Measurements from ENCODE around the gene SH3YL1. TPM values are rescaled to one million over a fixed set of nuclear protein-coding genes. Genes with fewer than 3 reads are reported as not detected.

SH3YL1 gene
- polyA plus RNA-seq, 1 of the 3 experiments (the other 2 are of a cell fraction) = 22.7 TPM

GRCh38 chr2:290090-290722 is 26.4 kb upstream of the SH3YL1 start:
- peak; percentile 83 for DNase-seq
- ChIA-PET CTCF (interaction anchor here (0.6 to 6.3 kb wide), 36 partner anchors 8 to 408 kb away, joined by 3 to 24 read pairs (median 4); no protein-coding TSS in a partner anchor), POLR2A (no interaction called here)
- Histone ChIP-seq H3K9me3 (no peaks in the 10 kb centered on the region), H3K36me3 (replicated peaks in 1 of 2; ENCODE audit: control insufficient read depth in 1 of 2, insufficient read depth in 2 of 2, low read length in 1 of 2) (no peaks in the 10 kb centered on the region), H3K4me2 (peak overlapping the region; percentile 73), H2AFZ (ENCODE audit: low read depth) (peak overlapping the region; percentile 37; the same call in 1 of the 2 replicates), H3K4me3 (ENCODE audit: low read depth in 2 of 2, low read length in 1 of 2) (peak overlapping the region; percentile 36 to 55), H4K20me1 (ENCODE audit: insufficient read depth) (no peaks in the 10 kb centered on the region), H3F3A (replicated peaks; ENCODE audit: insufficient read depth) (peaks cover 2% of the 10 kb centered on the region), H3K9ac (no peak overlapping the region), H3K27me3 (ENCODE audit: insufficient read depth) (peaks cover 26% of the 10 kb centered on the region), H3K79me2 (ENCODE audit: insufficient read depth) (no peaks in the 10 kb centered on the region), H3K9me2 (no peaks in the 10 kb centered on the region), H3K4me1 (ENCODE audit: control insufficient read depth in 1 of 2, insufficient read depth in 2 of 2, low read depth in 1 of 2, low read length in 1 of 2) (peaks cover 0 to 12% of the 10 kb centered on the region in 2 experiments; a peak in 1 of 4 replicates), H3K27ac (ENCODE audit: low read depth in 2 of 2, low read length in 1 of 2) (no peak overlapping the region)
- TF ChIP-seq MXI1 (IDR thresholded peaks at IDR 0.05; ENCODE audit: low read depth, low read length) (no peak), RAD21 (IDR thresholded peaks at IDR 0.05; ENCODE audit: low read length) (peak; percentile 71), SMC3 (IDR thresholded peaks at IDR 0.05; ENCODE audit: low read depth, low read length) (peak; percentile 50), JUND (IDR thresholded peaks at IDR 0.05) (no peak), EZH2phosphoT487 (IDR thresholded peaks at IDR 0.05; ENCODE audit: borderline replicate concordance, low read depth) (no peak), YY1 (IDR thresholded peaks at IDR 0.05; ENCODE audit: low read depth) (no peak)
- TF ChIP-seq, protein P1, sequence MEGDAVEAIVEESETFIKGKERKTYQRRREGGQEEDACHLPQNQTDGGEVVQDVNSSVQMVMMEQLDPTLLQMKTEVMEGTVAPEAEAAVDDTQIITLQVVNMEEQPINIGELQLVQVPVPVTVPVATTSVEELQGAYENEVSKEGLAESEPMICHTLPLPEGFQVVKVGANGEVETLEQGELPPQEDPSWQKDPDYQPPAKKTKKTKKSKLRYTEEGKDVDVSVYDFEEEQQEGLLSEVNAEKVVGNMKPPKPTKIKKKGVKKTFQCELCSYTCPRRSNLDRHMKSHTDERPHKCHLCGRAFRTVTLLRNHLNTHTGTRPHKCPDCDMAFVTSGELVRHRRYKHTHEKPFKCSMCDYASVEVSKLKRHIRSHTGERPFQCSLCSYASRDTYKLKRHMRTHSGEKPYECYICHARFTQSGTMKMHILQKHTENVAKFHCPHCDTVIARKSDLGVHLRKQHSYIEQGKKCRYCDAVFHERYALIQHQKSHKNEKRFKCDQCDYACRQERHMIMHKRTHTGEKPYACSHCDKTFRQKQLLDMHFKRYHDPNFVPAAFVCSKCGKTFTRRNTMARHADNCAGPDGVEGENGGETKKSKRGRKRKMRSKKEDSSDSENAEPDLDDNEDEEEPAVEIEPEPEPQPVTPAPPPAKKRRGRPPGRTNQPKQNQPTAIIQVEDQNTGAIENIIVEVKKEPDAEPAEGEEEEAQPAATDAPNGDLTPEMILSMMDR (IDR thresholded peaks at IDR 0.05) = peak; percentile 59
- 31% methylated on average over 15 of the region's 15 CpGs for WGBS (ENCODE audit: low lambda C conversion rate)

- Histone ChIP-seq H3F3A (replicated peaks; ENCODE audit: insufficient read depth) (peaks cover 6% of the 10 kb centered on the region), H3K36me3 (replicated peaks in 1 of 2; ENCODE audit: control insufficient read depth in 1 of 2, insufficient read depth in 2 of 2, low read length in 1 of 2) (no peaks in the 10 kb centered on the region), H3K9me2 (no peaks in the 10 kb centered on the region), H4K20me1 (ENCODE audit: insufficient read depth) (no peaks in the 10 kb centered on the region), H3K4me1 (ENCODE audit: control insufficient read depth in 1 of 2, insufficient read depth in 2 of 2, low read depth in 1 of 2, low read length in 1 of 2) (peaks cover 0 to 12% of the 10 kb centered on the region in 2 experiments; a peak in 1 of 4 replicates), H3K27ac (ENCODE audit: low read depth in 2 of 2, low read length in 1 of 2) (no peak overlapping the region), H3K9me3 (no peaks in the 10 kb centered on the region), H3K4me3 (ENCODE audit: low read depth in 2 of 2, low read length in 1 of 2) (peak overlapping the region; percentile 36 to 55), H3K27me3 (ENCODE audit: insufficient read depth) (peaks cover 26% of the 10 kb centered on the region), H3K79me2 (ENCODE audit: insufficient read depth) (no peaks in the 10 kb centered on the region), H3K9ac (no peak overlapping the region), H2AFZ (ENCODE audit: low read depth) (peak overlapping the region; percentile 37; the same call in 1 of the 2 replicates), H3K4me2 (peak overlapping the region; percentile 73)
- WGBS (ENCODE audit: low lambda C conversion rate) = 21% methylated on average over 38 of the region's 60 CpGs
- ChIA-PET POLR2A (no interaction called here), CTCF (interaction anchor here (0.6 to 6.3 kb wide), 33 partner anchors 8 to 378 kb away, joined by 3 to 24 read pairs (median 4); no protein-coding TSS in a partner anchor)
- DNase-seq = peak; percentile 64
- no peak for TF ChIP-seq RFX5 (IDR thresholded peaks at IDR 0.05; ENCODE audit: low read length)
- no peak for TF ChIP-seq TAF1 (IDR thresholded peaks at IDR 0.05; ENCODE audit: borderline replicate concordance, low read depth, low read length)
- no peak for TF ChIP-seq TCF12 (IDR thresholded peaks at IDR 0.05)
- TF ChIP-seq JUND (IDR thresholded peaks at IDR 0.05) = no peak
- TF ChIP-seq TEAD4 (IDR thresholded peaks at IDR 0.05; ENCODE audit: borderline replicate concordance, insufficient read depth) = no peak
- TF ChIP-seq, protein P1 (IDR thresholded peaks at IDR 0.05) = no peak
- TF ChIP-seq PBX3 (IDR thresholded peaks at IDR 0.05) = no peak
- TF ChIP-seq, protein P2, sequence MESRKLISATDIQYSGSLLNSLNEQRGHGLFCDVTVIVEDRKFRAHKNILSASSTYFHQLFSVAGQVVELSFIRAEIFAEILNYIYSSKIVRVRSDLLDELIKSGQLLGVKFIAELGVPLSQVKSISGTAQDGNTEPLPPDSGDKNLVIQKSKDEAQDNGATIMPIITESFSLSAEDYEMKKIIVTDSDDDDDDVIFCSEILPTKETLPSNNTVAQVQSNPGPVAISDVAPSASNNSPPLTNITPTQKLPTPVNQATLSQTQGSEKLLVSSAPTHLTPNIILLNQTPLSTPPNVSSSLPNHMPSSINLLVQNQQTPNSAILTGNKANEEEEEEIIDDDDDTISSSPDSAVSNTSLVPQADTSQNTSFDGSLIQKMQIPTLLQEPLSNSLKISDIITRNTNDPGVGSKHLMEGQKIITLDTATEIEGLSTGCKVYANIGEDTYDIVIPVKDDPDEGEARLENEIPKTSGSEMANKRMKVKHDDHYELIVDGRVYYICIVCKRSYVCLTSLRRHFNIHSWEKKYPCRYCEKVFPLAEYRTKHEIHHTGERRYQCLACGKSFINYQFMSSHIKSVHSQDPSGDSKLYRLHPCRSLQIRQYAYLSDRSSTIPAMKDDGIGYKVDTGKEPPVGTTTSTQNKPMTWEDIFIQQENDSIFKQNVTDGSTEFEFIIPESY (IDR thresholded peaks at IDR 0.05; ENCODE audit: borderline replicate concordance, low read depth) = no peak
- TF ChIP-seq FOSL2 (IDR thresholded peaks at IDR 0.05; ENCODE audit: borderline replicate concordance, low read depth) = no peak
- no peak for TF ChIP-seq FOXM1 (IDR thresholded peaks at IDR 0.05; ENCODE audit: low read depth)
- TF ChIP-seq RAD21 (IDR thresholded peaks at IDR 0.05; ENCODE audit: low read length) = no peak
- no peak for TF ChIP-seq IRF3 (IDR thresholded peaks at IDR 0.05; ENCODE audit: low read depth, low read length)
- TF ChIP-seq FOXJ3 (CRISPR knock-in tag; IDR thresholded peaks at IDR 0.05) = no peak
Measured at GRCh38 chr2:289362-290089, 25.7 kb upstream of the SH3YL1 start.

All from SK-N-SH (cell line).